ENCODE measurements around the gene TMEM115. TPM values are rescaled to one million over a fixed set of nuclear protein-coding genes. Genes with fewer than 3 reads are reported as not detected.

The TMEM115 gene
- total RNA-seq, 1 experiment from 2014 or later = 21.3 TPM

- no peak for DNase-seq (ENCODE audit: low spot score)
Measured at GRCh38 chr3:50334339-50335075, 24.8 kb downstream of the TMEM115 start.

GRCh38 chr3:50333744-50334328 is 25.5 kb downstream of the TMEM115 start:
- no peak for DNase-seq (ENCODE audit: low spot score)

GRCh38 chr3:50331364-50331907 is 27.9 kb downstream of the TMEM115 start:
- no peak for DNase-seq (ENCODE audit: low spot score)

GRCh38 chr3:50330330-50330729 is 29.0 kb downstream of the TMEM115 start:
- no peak for DNase-seq (ENCODE audit: low spot score)

- DNase-seq (ENCODE audit: low spot score) = peak; percentile 91
Measured at GRCh38 chr3:50327943-50328691, 31.2 kb downstream of the TMEM115 start, which contains the start of gene TUSC2. TSS of gene TUSC2 (minus strand) at chr3:50328223. CDS start at chr3:50328099, 124 bp downstream.

- DNase-seq (ENCODE audit: low spot score) = no peak
Measured at GRCh38 chr3:50327129-50327528, 32.2 kb downstream of the TMEM115 start.

- DNase-seq (ENCODE audit: low spot score) = no peak
Measured at GRCh38 chr3:50326182-50326541, 33.2 kb downstream of the TMEM115 start.

- DNase-seq (ENCODE audit: low spot score) = no peak
Measured at GRCh38 chr3:50325497-50326181, 33.7 kb downstream of the TMEM115 start.

GRCh38 chr3:50325113-50325480 is 34.2 kb downstream of the TMEM115 start:
- DNase-seq (ENCODE audit: low spot score) = no peak

GRCh38 chr3:50324351-50325112 is 34.8 kb downstream of the TMEM115 start:
- DNase-seq (ENCODE audit: low spot score) = no peak

- DNase-seq (ENCODE audit: low spot score) = no peak
Measured at GRCh38 chr3:50323614-50324199, 35.6 kb downstream of the TMEM115 start.

GRCh38 chr3:50323092-50323600 is 36.2 kb downstream of the TMEM115 start:
- DNase-seq (ENCODE audit: low spot score) = no peak

- DNase-seq (ENCODE audit: low spot score) = no peak
Measured at GRCh38 chr3:50322386-50323091, 36.8 kb downstream of the TMEM115 start, which contains the start of gene HYAL2. TSS of gene HYAL2 (minus strand) at chr3:50322745. CDS start at chr3:50320489, 2,256 bp downstream.

- no peak for DNase-seq (ENCODE audit: low spot score)
Measured at GRCh38 chr3:50322115-50322385, 37.3 kb downstream of the TMEM115 start.

GRCh38 chr3:50321336-50322114 is 37.8 kb downstream of the TMEM115 start:
- DNase-seq (ENCODE audit: low spot score) = peak; percentile 75

GRCh38 chr3:50320853-50321335 is 38.4 kb downstream of the TMEM115 start:
- no peak for DNase-seq (ENCODE audit: low spot score)

GRCh38 chr3:50319894-50320625 is 39.3 kb downstream of the TMEM115 start:
- DNase-seq (ENCODE audit: low spot score) = no peak

GRCh38 chr3:50319181-50319893 is 40.0 kb downstream of the TMEM115 start:
- DNase-seq (ENCODE audit: low spot score) = no peak

All from H4 (cell line).